Activated CD4-positive, alpha-beta T cell treated with anti-CD3 and anti-CD28 coated beads for 1 hour (primary cell): ENCODE data around the gene RNF220.

Experiments
- DNase-seq: peaks from one replicate; pipeline ENCODE4 v3.0.0-alpha.2; 2020

The RNF220 gene

GRCh38 chr1:44590475-44590874 lies 185.4 kb downstream of the RNF220 start:
- DNase-seq, result no peak

DNA sequence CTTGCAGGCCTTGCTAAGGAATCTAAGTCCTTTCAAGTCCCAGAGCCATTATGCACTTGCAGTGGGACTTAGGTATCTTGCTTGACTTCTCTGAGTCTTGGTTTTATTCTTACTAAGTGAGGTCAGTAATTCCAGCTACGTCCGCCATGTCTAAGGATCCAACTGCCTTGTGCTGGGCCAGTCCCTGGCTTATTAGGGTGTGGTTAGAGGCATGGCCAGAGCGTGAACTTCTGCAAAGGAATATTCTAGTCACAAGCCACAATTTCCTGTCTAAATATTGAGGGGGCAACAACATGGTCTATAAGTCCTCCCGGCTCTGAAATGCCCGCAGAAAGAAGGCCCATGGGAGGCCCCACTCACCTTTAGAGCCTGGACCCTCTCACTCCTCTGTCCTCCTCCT lies 186.3 kb downstream of the RNF220 start:
- no peak for DNase-seq

DNA sequence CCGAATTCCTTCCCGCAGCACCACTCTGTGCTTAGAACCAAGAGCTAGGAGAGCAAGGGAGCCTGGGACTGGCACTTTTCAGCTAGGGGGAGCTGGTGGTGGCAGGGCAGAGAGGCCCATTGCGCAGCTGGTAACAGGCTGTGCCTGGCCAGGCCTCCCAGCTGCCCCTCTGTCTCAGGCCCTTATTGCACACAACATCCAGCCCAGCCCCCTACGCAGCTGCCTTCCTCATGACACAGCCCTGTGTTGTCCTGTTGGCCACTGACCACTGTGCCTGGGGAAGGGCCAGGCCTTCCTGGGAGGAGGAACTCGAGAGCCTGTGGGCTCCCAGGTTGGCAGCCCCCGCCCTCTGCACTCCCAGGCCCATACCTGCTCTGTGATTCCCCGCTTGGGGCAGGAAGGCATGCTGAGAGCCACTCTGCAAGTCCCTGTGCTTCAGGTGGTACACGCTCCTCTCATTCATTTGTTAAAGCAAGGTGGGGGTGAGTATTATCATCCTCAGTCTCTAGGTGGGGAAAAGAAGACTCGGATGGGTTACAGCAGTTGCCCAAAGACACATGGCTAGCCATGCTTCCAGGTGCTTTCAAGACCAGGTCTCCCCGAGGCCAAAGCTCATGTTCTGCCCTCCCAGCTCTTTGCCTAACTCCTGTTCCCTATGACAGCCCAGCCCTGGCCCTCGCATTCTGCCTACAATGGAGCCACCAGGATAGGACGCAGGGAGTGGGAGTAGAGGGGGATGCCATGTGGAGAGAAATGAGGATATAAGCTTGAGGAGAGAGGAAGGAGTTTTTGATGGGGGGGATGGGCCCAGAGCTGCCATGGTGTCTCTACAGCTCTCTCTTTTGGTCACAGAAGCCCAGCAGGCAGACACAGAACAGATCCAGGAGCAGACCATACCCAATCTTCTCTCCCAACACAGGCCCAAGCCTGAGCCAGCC lies 187.4 kb downstream of the RNF220 start:
- DNase-seq, result no peak

DNA sequence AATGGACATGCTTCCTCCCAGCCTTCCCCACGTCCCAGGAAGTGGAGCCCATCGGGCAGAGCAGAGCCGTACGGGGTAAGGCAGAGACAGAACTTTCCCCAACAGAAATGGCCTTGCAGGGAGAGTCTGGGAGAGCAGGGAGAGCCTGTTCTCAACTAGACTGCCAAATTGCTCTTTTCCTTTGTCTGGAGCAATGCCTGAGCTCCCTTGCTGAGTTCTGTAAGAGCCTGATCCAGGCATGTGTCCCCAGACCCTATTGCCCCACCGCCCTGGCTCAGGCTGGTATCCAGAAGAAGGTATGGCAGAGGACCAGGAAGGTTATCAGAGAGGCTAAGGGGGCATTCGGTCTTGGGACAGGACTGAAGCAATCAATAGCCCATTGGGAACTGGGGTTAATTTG lies 189.3 kb downstream of the RNF220 start:
- DNase-seq, result no peak

DNA sequence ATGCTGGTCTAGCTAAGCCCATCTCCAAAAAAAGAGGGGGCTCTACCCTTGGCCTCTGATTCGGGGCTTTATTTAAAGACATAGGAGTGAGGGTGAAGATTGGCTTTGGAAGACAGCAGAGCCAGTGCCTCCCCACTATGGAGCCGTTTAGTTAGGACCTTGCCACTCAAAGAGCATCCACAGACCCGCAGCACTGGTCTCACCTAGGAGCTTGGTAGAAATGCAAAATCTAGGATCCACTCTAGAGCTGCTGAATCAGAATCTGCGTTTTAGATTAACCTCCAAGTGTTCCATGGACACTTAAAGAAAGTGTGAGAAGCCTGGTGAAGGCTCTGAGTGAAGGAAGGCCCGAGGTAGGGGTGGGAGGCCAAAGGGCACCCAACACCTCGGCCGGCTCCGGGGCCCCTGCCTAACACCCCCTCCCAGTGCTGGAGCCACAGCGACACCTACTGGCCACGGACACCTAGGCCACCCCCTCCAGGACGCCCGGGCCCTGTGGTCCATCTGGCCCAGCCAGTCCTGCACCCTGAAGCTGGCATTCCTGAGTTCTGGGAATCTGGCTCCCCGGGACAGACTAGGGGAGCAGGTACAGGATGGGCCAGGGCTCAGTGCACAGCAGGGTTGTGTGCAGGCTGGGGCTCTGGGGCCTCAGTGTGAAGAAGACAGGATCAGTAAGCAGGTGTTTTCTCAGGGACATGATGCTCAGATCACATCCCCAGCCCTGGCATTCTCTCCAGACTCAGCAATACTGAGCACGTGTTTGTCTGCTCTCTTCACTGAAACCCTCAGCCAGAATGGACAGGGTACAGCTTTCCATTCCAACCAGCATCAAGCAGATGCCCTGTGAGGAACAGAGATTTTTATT lies 190.0 kb downstream of the RNF220 start:
- peak; percentile 58 for DNase-seq

GRCh38 chr1:44596511-44596910 lies 191.5 kb downstream of the RNF220 start:
- no peak for DNase-seq

DNA sequence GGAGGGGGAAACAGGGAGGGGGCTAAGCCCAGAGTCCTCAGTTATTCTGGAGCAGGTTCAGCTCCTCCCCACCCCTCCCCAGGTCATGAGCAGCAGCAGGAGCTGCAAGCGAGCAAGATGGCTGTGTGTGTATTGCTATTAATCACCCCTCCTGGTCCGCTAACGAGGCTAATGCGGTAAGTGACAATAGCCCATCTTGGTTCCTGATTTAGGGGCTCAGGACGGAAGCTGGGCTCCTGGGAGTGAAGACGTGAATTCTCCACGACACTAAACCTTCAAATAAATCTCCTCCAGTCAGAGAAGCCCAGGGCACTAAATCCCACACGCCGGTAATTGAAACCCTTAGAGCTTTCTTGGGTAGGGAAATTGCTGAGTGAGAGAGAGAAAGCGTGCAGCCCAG lies 193.1 kb downstream of the RNF220 start:
- no peak for DNase-seq

GRCh38 chr1:44602634-44603628 lies 197.9 kb downstream of the RNF220 start:
- no peak for DNase-seq

DNA sequence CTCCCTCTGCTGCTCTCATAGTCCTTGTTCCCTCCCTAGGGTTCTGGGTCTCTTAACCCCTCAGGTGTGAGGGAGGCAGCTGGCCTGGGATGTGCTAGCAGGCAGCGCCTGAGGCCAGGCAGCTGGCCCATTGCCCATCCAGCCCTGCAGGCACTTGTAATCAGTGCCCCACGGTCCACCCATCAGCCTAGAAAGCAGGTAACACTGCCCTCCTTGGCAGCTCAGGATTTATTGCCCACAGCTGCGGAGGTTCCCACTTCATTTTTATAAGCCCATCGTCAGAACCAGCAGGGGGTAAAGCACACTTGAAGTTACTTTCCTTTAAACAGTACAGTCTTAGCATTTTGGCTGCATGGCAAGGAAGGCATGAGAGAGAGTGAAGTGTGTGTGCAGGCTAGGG lies 198.7 kb downstream of the RNF220 start:
- DNase-seq, result no peak

- DNase-seq, result no peak
These were observed 199.3 kb downstream of the RNF220 start for GRCh38 chr1:44604157-44604955.

DNA sequence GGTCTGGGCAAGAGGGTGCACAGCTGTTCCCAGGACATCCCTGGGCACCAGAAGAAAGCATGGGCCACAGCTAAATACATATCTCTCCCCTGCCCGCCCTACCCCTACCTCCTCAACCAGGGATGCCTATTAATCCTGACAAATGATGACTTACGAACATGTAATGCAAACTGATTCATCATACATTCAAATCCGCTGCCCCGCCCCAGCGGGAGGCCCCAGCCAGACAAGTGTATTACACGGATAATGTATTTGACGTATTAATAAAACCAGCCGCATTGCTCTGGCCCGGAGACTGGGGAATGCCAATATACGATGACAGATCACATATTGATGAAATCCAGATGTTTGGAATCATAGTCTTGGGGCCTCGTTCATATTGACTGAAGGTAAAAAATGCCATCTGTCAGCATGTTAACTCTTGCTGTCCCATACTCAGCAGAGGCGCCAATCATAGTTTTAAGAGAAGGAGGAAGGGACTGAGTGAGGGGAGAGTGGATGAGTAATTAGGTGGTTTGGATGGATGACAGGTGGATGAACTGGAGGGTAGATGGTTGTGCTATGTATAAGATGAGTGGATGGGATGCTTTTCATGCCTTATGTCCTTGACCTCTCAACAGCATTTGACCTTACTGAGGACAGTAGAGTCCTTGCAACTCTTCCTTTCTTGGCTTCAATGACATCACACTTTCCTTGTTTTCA lies 201.0 kb downstream of the RNF220 start:
- no peak for DNase-seq

- no peak for DNase-seq
These were observed 201.7 kb downstream of the RNF220 start for GRCh38 chr1:44606701-44607281.

- DNase-seq, result no peak
These were observed 203.1 kb downstream of the RNF220 start for GRCh38 chr1:44608141-44608540.

DNA sequence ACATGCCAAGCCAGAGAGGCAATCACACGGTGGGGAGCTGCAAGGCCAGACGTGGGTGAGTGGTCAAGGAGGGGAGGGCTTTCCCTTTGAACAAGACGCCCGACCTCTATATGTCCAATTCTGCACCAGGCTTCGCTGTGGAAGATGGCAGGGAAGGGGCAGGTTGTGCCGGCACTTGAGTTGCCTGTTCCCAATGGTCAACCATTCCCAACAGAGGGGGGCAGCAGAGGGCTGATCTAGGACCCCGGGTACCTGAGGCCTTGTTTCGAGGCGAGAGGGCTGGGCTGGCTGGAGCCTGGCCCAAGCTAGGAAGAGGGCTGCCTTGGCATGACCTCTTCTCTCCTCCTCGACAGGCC lies 204.3 kb downstream of the RNF220 start:
- DNase-seq, result no peak

DNA sequence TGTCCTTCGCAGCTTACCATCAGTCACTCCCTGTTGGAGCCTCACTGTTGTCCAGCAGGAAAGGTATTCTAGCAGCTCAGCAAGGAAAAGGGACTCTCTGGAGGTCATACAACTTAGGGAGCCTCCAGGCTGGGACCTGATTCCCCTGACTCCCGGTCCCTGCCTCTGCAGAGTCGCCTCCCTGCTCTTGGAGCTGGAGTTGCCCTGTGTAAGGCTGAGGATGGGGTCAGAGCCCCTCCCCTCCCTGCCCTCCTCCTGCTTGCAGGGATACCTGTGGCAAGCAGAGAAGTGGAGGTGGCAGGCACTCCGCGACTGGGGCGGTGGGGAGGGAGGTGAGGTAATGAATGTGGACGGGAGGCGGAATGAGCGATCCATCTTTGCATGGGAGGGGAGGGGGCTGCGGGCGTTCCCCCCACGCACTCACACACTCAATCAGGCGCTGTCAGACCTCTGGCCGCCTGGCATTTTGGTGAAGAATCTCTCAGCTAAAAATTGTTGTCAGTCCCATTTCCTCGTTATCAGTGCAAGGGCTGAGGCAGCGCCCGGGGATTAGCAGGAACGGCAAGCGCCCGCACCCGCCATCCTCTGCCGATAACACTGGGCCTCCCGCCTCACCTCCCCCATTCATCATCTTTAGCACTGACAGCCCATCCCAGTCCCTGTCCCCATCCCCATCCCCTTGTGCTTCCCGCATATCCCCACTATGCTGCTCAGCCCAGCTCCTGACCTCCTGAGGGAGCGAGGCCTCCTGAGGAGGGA lies 204.9 kb downstream of the RNF220 start:
- DNase-seq, result no peak

DNA sequence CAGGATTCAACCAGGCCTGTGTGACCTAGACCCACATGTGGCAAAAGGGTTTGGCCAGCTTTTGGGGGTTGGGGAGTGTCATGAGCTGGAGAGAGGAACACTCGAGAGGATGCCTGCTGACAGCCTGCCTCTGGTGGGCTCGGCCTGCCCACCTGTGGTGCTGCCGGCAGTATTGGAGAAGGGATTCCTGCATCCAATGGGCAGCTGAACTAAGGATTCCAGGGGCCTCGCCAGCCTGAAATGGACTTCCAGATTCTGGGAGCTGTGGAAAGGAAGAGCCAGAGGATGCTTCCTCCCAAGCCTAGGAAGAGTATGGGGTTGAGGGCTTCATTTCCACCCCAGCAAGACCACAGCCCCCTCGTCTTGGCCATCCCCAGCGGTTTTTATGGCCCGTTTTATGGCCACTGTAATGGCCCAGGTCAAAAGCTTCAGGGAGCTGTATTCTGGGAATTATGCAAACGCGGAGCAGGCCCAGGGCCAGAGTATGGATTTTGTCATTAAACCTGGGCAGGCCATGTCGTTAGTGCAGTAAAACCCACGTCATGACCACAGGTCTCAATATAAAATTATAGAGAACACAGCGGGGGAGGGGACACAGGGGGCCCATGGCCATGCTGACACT lies 205.6 kb downstream of the RNF220 start:
- DNase-seq, result no peak

DNA sequence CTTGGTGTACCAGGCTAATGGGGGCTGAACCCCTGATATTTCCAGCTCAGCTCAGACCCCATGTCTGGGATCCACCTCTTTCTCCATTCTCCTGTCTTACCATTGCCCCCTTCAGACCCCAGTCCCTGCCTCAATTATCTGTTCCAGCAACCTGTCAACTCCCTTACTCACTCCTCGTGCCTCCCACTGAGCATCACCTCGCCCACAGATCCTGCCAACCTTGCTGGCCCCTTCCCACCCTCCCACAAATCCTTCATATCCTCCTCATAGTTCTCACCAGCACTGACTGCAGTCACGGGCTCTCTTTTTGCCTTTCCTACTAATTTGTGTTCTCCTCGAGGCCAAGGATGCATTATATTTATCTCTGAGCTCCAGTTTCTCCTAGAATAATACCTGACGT lies 206.4 kb downstream of the RNF220 start:
- DNase-seq, result no peak

DNA sequence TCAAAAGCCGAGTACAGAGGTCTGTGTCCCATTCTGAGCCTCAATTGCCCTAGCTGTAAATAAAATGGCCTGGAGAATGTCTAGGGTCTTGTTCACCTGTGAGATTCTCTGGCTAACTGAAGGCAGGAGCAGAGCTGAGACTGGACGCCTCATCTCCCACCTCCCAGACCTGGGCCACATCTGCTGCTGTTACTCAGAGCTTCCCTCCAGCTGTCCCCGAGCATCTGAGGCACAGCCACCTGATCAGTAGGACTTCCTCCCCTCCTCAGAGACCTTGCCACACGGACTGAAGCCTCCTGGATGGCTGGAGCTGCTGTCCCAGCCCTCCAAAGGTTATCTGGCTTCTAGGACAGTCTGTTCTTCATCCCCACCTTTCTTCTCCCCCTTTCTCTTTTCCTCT lies 206.8 kb downstream of the RNF220 start:
- DNase-seq, result no peak

DNA sequence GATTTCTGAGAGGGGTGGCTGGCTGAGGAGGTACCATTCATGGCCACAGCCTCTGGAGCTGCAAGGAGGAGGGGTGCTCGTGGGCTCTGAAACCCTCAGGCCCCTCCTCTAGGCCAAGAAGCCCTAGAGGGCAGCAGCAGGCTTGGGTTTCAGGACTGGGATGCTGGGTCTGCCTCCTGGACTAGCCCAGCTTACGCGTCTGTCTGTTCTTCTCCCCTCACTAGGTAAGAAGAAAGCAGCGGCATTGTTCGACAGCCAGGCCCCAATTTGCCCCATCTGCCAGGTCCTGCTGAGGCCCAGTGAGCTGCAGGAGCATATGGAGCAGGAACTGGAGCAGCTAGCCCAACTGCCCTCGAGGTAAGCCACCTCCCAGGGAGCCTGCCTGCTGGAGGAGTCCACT lies 208.9 kb downstream of the RNF220 start:
- no peak for DNase-seq
